Amniotic stem cell (primary cell): Measurements from ENCODE around the gene RPL12.
"Not testable (repeated sequence)": the region's sequence is repeated elsewhere in the genome, so short reads cannot be mapped to it uniquely, and the experiment has no call there.

Experiments
- DNase-seq: peaks from one replicate; lab custom pipeline; 2025; lab: John Stamatoyannopoulos, UW

The RPL12 gene

GRCh38 chr9:127467621-127468020 lies 16.4 kb upstream of the RPL12 start:
- no peak for DNase-seq

- DNase-seq, result not testable (repeated sequence)
Observed at GRCh38 chr9:127466407-127466917, 15.3 kb upstream of the RPL12 start.

GRCh38 chr9:127463911-127464310 lies 12.7 kb upstream of the RPL12 start:
- DNase-seq, result no peak

GRCh38 chr9:127463382-127463781 lies 12.2 kb upstream of the RPL12 start:
- no peak for DNase-seq

- DNase-seq, result no peak
Observed at GRCh38 chr9:127458921-127459320, 7.7 kb upstream of the RPL12 start.

- DNase-seq, result no peak
Observed at GRCh38 chr9:127457191-127457878, 6.1 kb upstream of the RPL12 start.

GRCh38 chr9:127455324-127455992 lies 4.3 kb upstream of the RPL12 start:
- no peak for DNase-seq

- DNase-seq, result no peak
Observed at GRCh38 chr9:127452691-127453090, 1.5 kb upstream of the RPL12 start.

GRCh38 chr9:127451858-127452656 lies 851 bp upstream of the RPL12 start:
- peak; percentile 34 for DNase-seq

GRCh38 chr9:127451608-127451857 lies 327 bp upstream of the RPL12 start:
- no peak for DNase-seq

- DNase-seq, result no peak
Observed at GRCh38 chr9:127450243-127450760, 904 bp downstream of the RPL12 start.

- no peak for DNase-seq
Observed at GRCh38 chr9:127449332-127449966, 1.8 kb downstream of the RPL12 start.

GRCh38 chr9:127448112-127448805 lies 2.9 kb downstream of the RPL12 start:
- DNase-seq, result no peak

GRCh38 chr9:127447416-127448111 lies 3.6 kb downstream of the RPL12 start:
- no peak for DNase-seq

GRCh38 chr9:127446713-127447415 lies 4.3 kb downstream of the RPL12 start:
- no peak for DNase-seq

- no peak for DNase-seq
Observed at GRCh38 chr9:127445851-127446712, 5.1 kb downstream of the RPL12 start.

- DNase-seq, result no peak
Observed at GRCh38 chr9:127444921-127445850, 6.0 kb downstream of the RPL12 start.

- DNase-seq, result no peak
Observed at GRCh38 chr9:127444283-127444920, 6.8 kb downstream of the RPL12 start.
